T-cell (primary cell): Measurements from ENCODE around the gene GPAT3. TPM values are rescaled to one million over a fixed set of nuclear protein-coding genes. Genes with fewer than 3 reads are reported as not detected.
A peak's percentile ranks its signal among the peaks of the same experiment; 100 is the strongest.
"Not testable (repeated sequence)": the region's sequence is repeated elsewhere in the genome, so short reads cannot be mapped to it uniquely, and the experiment has no call there.

Experiments
- ATAC-seq, 4 experiments: fragments of 200-7000 bp in 3 of 4; fragments of 150-1000 bp in 1 of 4; cut with Tn5 transposase; replicated peaks in 1 of 4; 1 replicate in 3 of 4; 2 replicates in 1 of 4; pipeline ENCODE4 v1.10.0; 2021; ENCODE audit warnings: moderate library complexity in 3 of 4, mild to moderate bottlenecking in 2 of 4, moderate number of reproducible peaks in 1 of 4
- CTCF ChIA-PET, 2 donors: fragments of 300-600 bp; sonication (Branson Sonifier 250); formaldehyde crosslinking; loops; one replicate each; lab custom pipeline; 2022; ENCODE audit warnings: antibody characterized with exemption in 2 of 2; lab: Charles Lee
- POLR2A ChIA-PET, 2 donors: fragments of 300-600 bp; sonication (Branson Sonifier 250); formaldehyde crosslinking; loops; one replicate each; lab custom pipeline; 2022; ENCODE audit warnings: antibody characterized with exemption in 2 of 2; lab: Charles Lee
- DNase-seq, 35 experiments: peaks; one replicate each; pipeline versions ENCODE4 v3.0.0 to v3.0.0-alpha.2; 2013 to 2023
- H3K27ac ChIP-seq: one replicate; pipeline ENCODE4 v1.5.1; 2013; ENCODE audit warnings: low read length
- H3K27me3 ChIP-seq, 2 experiments: replicated peaks in 1 of 2; 1 replicate in 1 of 2; 2 replicates in 1 of 2; pipeline versions ENCODE4 v1.6.1 to v1.7.0; 2013; ENCODE audit warnings: low read length in 1 of 2, mixed read lengths in 1 of 2; ENCODE audit not compliant: control insufficient read depth in 2 of 2, insufficient read depth in 2 of 2; ENCODE audit errors: extremely low read depth in 1 of 2
- H3K36me3 ChIP-seq, 2 donors: 1 replicate in 1 of 2; 2 replicates in 1 of 2; pipeline versions ENCODE4 v1.6.1 to v1.7.0; 2013; ENCODE audit warnings: low read length in 1 of 2; ENCODE audit not compliant: control insufficient read depth in 2 of 2, insufficient read depth in 1 of 2; ENCODE audit errors: extremely low read depth in 1 of 2
- H3K4me1 ChIP-seq, 2 experiments: 1 replicate in 1 of 2; 2 replicates in 1 of 2; pipeline versions ENCODE4 v1.6.1 to v1.7.0; 2013; ENCODE audit warnings: low read length in 2 of 2, mixed read lengths in 1 of 2; ENCODE audit not compliant: insufficient read depth in 2 of 2, control insufficient read depth in 1 of 2; ENCODE audit errors: extremely low read depth in 1 of 2
- H3K4me3 ChIP-seq, 2 donors: 1 replicate in 1 of 2; 2 replicates in 1 of 2; pipeline versions ENCODE4 v1.5.1 to v1.7.0; 2013; ENCODE audit warnings: mild to moderate bottlenecking in 2 of 2, low read length in 1 of 2, moderate library complexity in 1 of 2; ENCODE audit not compliant: control insufficient read depth in 1 of 2; ENCODE audit errors: extremely low read depth in 1 of 2
- H3K9me3 ChIP-seq: 2 replicates; pipeline ENCODE4 v1.7.0; 2013
- H3K27ac Mint-ChIP-seq, 2 donors: one replicate each; pipeline ENCODE4 v1.8.0; 2020 to 2021; ENCODE audit warnings: mild to moderate bottlenecking in 2 of 2, mixed read lengths in 2 of 2
- H3K27me3 Mint-ChIP-seq, 2 donors: one replicate each; pipeline ENCODE4 v1.8.0; 2021 to 2022; ENCODE audit warnings: mixed read lengths in 2 of 2
- H3K36me3 Mint-ChIP-seq: one replicate; pipeline ENCODE4 v1.8.0; 2021; ENCODE audit warnings: mixed read lengths
- H3K4me1 Mint-ChIP-seq, 3 donors: one replicate each; pipeline ENCODE4 v1.8.0; 2020 to 2022; ENCODE audit warnings: mixed read lengths in 3 of 3, mild to moderate bottlenecking in 1 of 3
- H3K4me3 Mint-ChIP-seq, 3 donors: one replicate each; pipeline ENCODE4 v1.8.0; 2020 to 2022; ENCODE audit warnings: mild to moderate bottlenecking in 3 of 3, mixed read lengths in 3 of 3, moderate library complexity in 3 of 3
- H3K9me3 Mint-ChIP-seq, 3 donors: one replicate each; pipeline ENCODE4 v1.8.0; 2020 to 2022; ENCODE audit warnings: mixed read lengths in 3 of 3
- WGBS: methylation state at CpG from one replicate; pipeline ENCODE4 v1.1.5; 2013; ENCODE audit warnings: missing lambda C conversion rate; ENCODE audit not compliant: insufficient coverage; 5-methylcytosine and 5-hydroxymethylcytosine counted together
- total RNA-seq, 35 experiments: library from RNA in 6 of 35; stranded (reverse) in 6 of 35; fragments of 120-200 nt in 1 of 35; gene quantifications; one replicate each; pipeline versions ENCODE4 v1.2.1 to v1.2.4 and lab custom pipeline; 2013 to 2026

The GPAT3 gene
- total RNA-seq, 5 donors from 2014 or later (not counting 1 experiment from before 2014, with no cell fraction given) = 2.7 to 8.3 (median 6.1) TPM

- Histone ChIP-seq H3K36me3 (no peaks in the 10 kb centered on the region), H3K27me3 (no peaks in the 10 kb centered on the region), H3K4me3 (no peak overlapping the region), H3K9me3 (no peaks in the 10 kb centered on the region), H3K27ac (no peak overlapping the region), H3K4me1 (no peaks in the 10 kb centered on the region)
- Mint-ChIP-seq H3K27ac (no peak overlapping the region), H3K36me3 (no peaks in the 10 kb centered on the region), H3K4me3 (no peak overlapping the region), H3K27me3 (no peaks in the 10 kb centered on the region), H3K9me3 (no peaks in the 10 kb centered on the region), H3K4me1 (peaks cover 0 to 2% (median 0%) of the 10 kb centered on the region in 3 donors)
- ATAC-seq (no peak), DNase-seq (no peak)
- ChIA-PET CTCF (interaction anchor here in 1 of 2 donors (0.5 kb wide), 2 partner anchors 15 to 1477 kb away, joined by 3 to 4 read pairs; no protein-coding TSS in a partner anchor), POLR2A (interaction anchor here in 1 of 2 donors (0.7 kb wide), 1 partner anchor 12 kb away, joined by 4 read pairs; no protein-coding TSS in a partner anchor)
- no CpG with 5 or more reads among the region's 1 CpG for WGBS
These were observed 37.7 kb upstream of the GPAT3 start for GRCh38 chr4:83498187-83498586.

- ATAC-seq, H3K9me3 Mint-ChIP-seq, H3K4me3 Mint-ChIP-seq, H3K27ac ChIP-seq, H3K9me3 ChIP-seq, H3K27me3 Mint-ChIP-seq, H3K36me3 Mint-ChIP-seq, H3K4me3 ChIP-seq, DNase-seq, H3K27ac Mint-ChIP-seq, CTCF ChIA-PET, H3K27me3 ChIP-seq, H3K36me3 ChIP-seq: not testable (repeated sequence)
- 80% methylated on average over 1 of the region's 3 CpGs for WGBS
- peaks cover 7 to 21% (median 17%) of the 10 kb centered on the region in 3 donors for H3K4me1 Mint-ChIP-seq
- H3K4me1 ChIP-seq = peaks cover 3 to 14% of the 10 kb centered on the region in 2 experiments
- POLR2A ChIA-PET = interaction anchor here in 1 of 2 donors (0.5 kb wide), 1 partner anchor 703 kb away, joined by 7 read pairs; no protein-coding TSS in a partner anchor
These were observed 34.2 kb upstream of the GPAT3 start for GRCh38 chr4:83501671-83502070.

GRCh38 chr4:83503974-83504373 is 31.9 kb upstream of the GPAT3 start:
- DNase-seq (peak in 32 of 35 experiments; percentile 11 to 63 (median 36)), ATAC-seq (peak; percentile 81 to 95 (median 85))
- ChIA-PET CTCF (interaction anchor here in 1 of 2 donors (0.7 kb wide), 1 partner anchor 23 kb away, joined by 4 read pairs; no protein-coding TSS in a partner anchor), POLR2A (interaction anchor here in 1 of 2 donors (0.7 kb wide), 1 partner anchor 28 kb away, joined by 16 read pairs; no protein-coding TSS in a partner anchor)
- H3K27ac ChIP-seq = peak overlapping the region; percentile 47
- Mint-ChIP-seq H3K27me3 (no peaks in the 10 kb centered on the region), H3K4me3 (peak overlapping the region in 1 of 3 donors; percentile 38), H3K9me3 (no peaks in the 10 kb centered on the region), H3K36me3 (no peaks in the 10 kb centered on the region), H3K4me1 (peaks cover 9 to 19% (median 17%) of the 10 kb centered on the region in 3 donors), H3K27ac (peak overlapping the region; percentile 91)
- H3K36me3 ChIP-seq = no peaks in the 10 kb centered on the region
- no peaks in the 10 kb centered on the region for H3K27me3 ChIP-seq
- no peak overlapping the region for H3K4me3 ChIP-seq
- no peaks in the 10 kb centered on the region for H3K9me3 ChIP-seq
- H3K4me1 ChIP-seq = peaks cover 3 to 14% of the 10 kb centered on the region in 2 experiments

GRCh38 chr4:83504503-83504902 is 31.4 kb upstream of the GPAT3 start:
- Histone ChIP-seq H3K27ac (peak overlapping the region; percentile 47), H3K36me3 (no peaks in the 10 kb centered on the region), H3K4me3 (no peak overlapping the region), H3K27me3 (no peaks in the 10 kb centered on the region), H3K9me3 (no peaks in the 10 kb centered on the region), H3K4me1 (peaks cover 3 to 14% of the 10 kb centered on the region in 2 experiments)
- POLR2A ChIA-PET = interaction anchor here in 1 of 2 donors (0.7 kb wide), 1 partner anchor 248 kb away, joined by 3 read pairs; no protein-coding TSS in a partner anchor
- CTCF ChIA-PET = interaction anchor here in 1 of 2 donors (0.6 kb wide), 1 partner anchor 1042 kb away, joined by 5 read pairs; no protein-coding TSS in a partner anchor
- 80% methylated on average over 1 of the region's 4 CpGs for WGBS
- Mint-ChIP-seq H3K9me3 (no peaks in the 10 kb centered on the region), H3K36me3 (no peaks in the 10 kb centered on the region), H3K27me3 (no peaks in the 10 kb centered on the region), H3K4me3 (peak overlapping the region in 1 of 3 donors; percentile 38), H3K27ac (peak overlapping the region; percentile 91), H3K4me1 (peaks cover 13 to 19% (median 17%) of the 10 kb centered on the region in 3 donors)
- no peak for DNase-seq
- peak in 3 of 4 experiments; percentile 9 to 28 (median 18) for ATAC-seq

- Histone ChIP-seq H3K27ac (peak overlapping the region; percentile 47), H3K9me3 (no peaks in the 10 kb centered on the region), H3K4me3 (no peak overlapping the region), H3K4me1 (peaks cover 3 to 14% of the 10 kb centered on the region in 2 experiments), H3K36me3 (no peaks in the 10 kb centered on the region), H3K27me3 (no peaks in the 10 kb centered on the region)
- no peaks in the 10 kb centered on the region for H3K9me3 Mint-ChIP-seq
- WGBS = no CpG with 5 or more reads among the region's 10 CpGs
- DNase-seq = peak in 4 of 35 experiments; percentile 6 to 17 (median 7)
- H3K4me1 Mint-ChIP-seq = peaks cover 13 to 19% (median 17%) of the 10 kb centered on the region in 3 donors
- peak overlapping the region; percentile 91 for H3K27ac Mint-ChIP-seq
- peak overlapping the region in 1 of 3 donors; percentile 38 for H3K4me3 Mint-ChIP-seq
- ATAC-seq = peak in 1 of 4 experiments; percentile 40
- H3K36me3 Mint-ChIP-seq = no peaks in the 10 kb centered on the region
- CTCF ChIA-PET = interaction anchor here in 1 of 2 donors (0.6 to 0.7 kb wide), 2 partner anchors 245 to 1042 kb away, joined by 3 to 5 read pairs; no protein-coding TSS in a partner anchor
- no peaks in the 10 kb centered on the region for H3K27me3 Mint-ChIP-seq
- POLR2A ChIA-PET = interaction anchor here in 1 of 2 donors (0.7 kb wide), 1 partner anchor 249 kb away, joined by 3 read pairs; no protein-coding TSS in a partner anchor
These were observed 30.9 kb upstream of the GPAT3 start for GRCh38 chr4:83504996-83505395.

GRCh38 chr4:83509156-83509585 is 26.7 kb upstream of the GPAT3 start:
- H3K36me3 ChIP-seq, H3K27ac Mint-ChIP-seq, H3K9me3 ChIP-seq, H3K27me3 Mint-ChIP-seq, H3K9me3 Mint-ChIP-seq, H3K4me1 ChIP-seq, POLR2A ChIA-PET, H3K4me3 Mint-ChIP-seq, H3K4me3 ChIP-seq, H3K36me3 Mint-ChIP-seq, H3K27me3 ChIP-seq, H3K27ac ChIP-seq: not testable (repeated sequence)
- DNase-seq = peak in 30 of 35 experiments; percentile 10 to 65 (median 26)
- peak in 2 of 4 experiments; percentile 31 to 37 for ATAC-seq
- CTCF ChIA-PET = interaction anchor here (0.7 to 2.7 kb wide), 6 partner anchors 9 to 137 kb away, joined by 3 to 9 read pairs (median 3); no protein-coding TSS in a partner anchor
- peaks cover 9 to 13% (median 11%) of the 10 kb centered on the region in 3 donors for H3K4me1 Mint-ChIP-seq
- 61% methylated on average over 3 of the region's 3 CpGs for WGBS
